ENCODE measurements around the gene CHST11. TPM values are rescaled to one million over a fixed set of nuclear protein-coding genes. Genes with fewer than 3 reads are reported as not detected.
A peak's percentile ranks its signal among the peaks of the same experiment; 100 is the strongest.

CHST11 gene
- total and polyA plus RNA-seq, 10 of the 15 experiments (the other 5 are each of a cell fraction or from before 2014, with no cell fraction given) = 1.9 to 38.1 (median 17.2) TPM

DNA sequence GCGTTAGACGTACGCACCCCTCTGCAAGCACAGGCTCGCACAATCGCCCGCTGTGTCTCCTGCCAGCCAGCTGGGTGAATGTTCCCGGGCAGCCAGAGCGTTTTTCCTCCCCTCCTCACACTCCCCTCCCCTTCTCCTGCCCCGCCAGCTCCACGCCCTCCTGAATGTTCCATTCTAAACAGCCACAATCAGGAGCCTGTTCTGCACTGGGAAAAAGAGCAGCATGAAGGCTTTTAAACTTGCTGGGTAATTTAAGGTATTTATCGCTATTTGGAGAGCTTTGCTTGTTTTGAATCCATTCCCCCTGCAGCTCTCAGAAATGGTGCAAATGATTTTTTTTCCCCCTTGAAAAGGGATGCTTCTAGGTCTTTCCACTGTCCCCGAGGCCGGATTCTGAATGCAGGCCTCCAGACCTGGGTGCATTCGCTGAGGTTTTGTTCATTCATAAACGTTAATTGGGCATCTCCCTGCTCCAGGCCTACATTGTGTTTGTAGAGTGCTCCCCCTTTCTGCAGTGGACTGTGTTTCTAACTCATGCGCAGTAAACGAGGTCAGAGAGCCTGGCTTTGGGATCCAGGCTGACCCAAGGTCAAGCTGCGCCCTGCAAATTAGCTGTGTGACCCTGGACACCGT is 212.5 kb downstream of the CHST11 start:
- in situ Hi-C loops (cut with MboI) (no loop called here), intact Hi-C loops (cut with micrococcal nuclease; ENCODE audit: unreplicated experiment) (no loop called here)
- Histone ChIP-seq H3K79me2 (ENCODE audit: control insufficient read depth, insufficient read depth, low read length) (peaks cover 28% of the 10 kb centered on the region), H2AFZ (ENCODE audit: control insufficient read depth, low read depth, low read length) (no peak overlapping the region), H3K27me3 (replicated peaks in 1 of 2; ENCODE audit: control insufficient read depth in 2 of 2, insufficient read depth in 2 of 2, low read length in 1 of 2) (no peaks in the 10 kb centered on the region), H3K4me3 (no peak overlapping the region), H4K20me1 (ENCODE audit: control insufficient read depth, insufficient read depth) (no peaks in the 10 kb centered on the region), H3K4me2 (ENCODE audit: control insufficient read depth, insufficient read depth) (peak overlapping the region; percentile 98), H3K9me3 (replicated peaks; ENCODE audit: control insufficient read depth, insufficient read depth, low read length) (no peaks in the 10 kb centered on the region), H3K4me1 (ENCODE audit: control insufficient read depth, insufficient read depth, low read length) (peaks cover 46% of the 10 kb centered on the region), H3K9ac (ENCODE audit: control insufficient read depth, insufficient read depth, low read length) (peak overlapping the region; percentile 31; the same call in 1 of the 2 replicates), H3K36me3 (ENCODE audit: control insufficient read depth in 2 of 2, insufficient read depth in 2 of 2, low read length in 1 of 2) (peaks cover 0 to 1% of the 10 kb centered on the region in 2 experiments; a peak in 2 of 4 replicates), H3K27ac (ENCODE audit: control insufficient read depth, insufficient read depth) (peak overlapping the region; percentile 99)
- no peak for ATAC-seq
- POLR2A ChIA-PET = interaction anchor here (0.7 to 0.9 kb wide), 2 partner anchors 33 to 64 kb away, joined by 3 read pairs; no protein-coding TSS in a partner anchor
- no peak for FAIRE-seq
- SMC1A ChIA-PET (ENCODE audit: uncharacterized antibody, unreplicated experiment) = interaction anchor here (0.9 to 6.0 kb wide), 13 partner anchors 9 to 287 kb away, joined by 3 to 49 read pairs (median 5); no protein-coding TSS in a partner anchor
- DNase-seq (ENCODE audit: low read depth, low spot score) = no peak
- RAD21 ChIA-PET (ENCODE audit: unreplicated experiment) = interaction anchor here (0.8 to 6.1 kb wide), 9 partner anchors 26 to 287 kb away, joined by 3 to 42 read pairs (median 5); partner anchors contain the start of gene CHST11
- CTCF ChIA-PET = interaction anchor here (0.7 to 3.4 kb wide), 13 partner anchors 8 to 287 kb away, joined by 3 to 23 read pairs (median 4); no protein-coding TSS in a partner anchor
- TF ChIP-seq RAD21 (IDR thresholded peaks at IDR 0.05; ENCODE audit: insufficient read depth, low read depth, low read length) = peak; percentile 50
- TF ChIP-seq, protein P1, sequence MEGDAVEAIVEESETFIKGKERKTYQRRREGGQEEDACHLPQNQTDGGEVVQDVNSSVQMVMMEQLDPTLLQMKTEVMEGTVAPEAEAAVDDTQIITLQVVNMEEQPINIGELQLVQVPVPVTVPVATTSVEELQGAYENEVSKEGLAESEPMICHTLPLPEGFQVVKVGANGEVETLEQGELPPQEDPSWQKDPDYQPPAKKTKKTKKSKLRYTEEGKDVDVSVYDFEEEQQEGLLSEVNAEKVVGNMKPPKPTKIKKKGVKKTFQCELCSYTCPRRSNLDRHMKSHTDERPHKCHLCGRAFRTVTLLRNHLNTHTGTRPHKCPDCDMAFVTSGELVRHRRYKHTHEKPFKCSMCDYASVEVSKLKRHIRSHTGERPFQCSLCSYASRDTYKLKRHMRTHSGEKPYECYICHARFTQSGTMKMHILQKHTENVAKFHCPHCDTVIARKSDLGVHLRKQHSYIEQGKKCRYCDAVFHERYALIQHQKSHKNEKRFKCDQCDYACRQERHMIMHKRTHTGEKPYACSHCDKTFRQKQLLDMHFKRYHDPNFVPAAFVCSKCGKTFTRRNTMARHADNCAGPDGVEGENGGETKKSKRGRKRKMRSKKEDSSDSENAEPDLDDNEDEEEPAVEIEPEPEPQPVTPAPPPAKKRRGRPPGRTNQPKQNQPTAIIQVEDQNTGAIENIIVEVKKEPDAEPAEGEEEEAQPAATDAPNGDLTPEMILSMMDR (IDR thresholded peaks at IDR 0.05 in 2 of 3, conservative IDR thresholded peaks at IDR 0.05 in 1 of 3; ENCODE audit: control insufficient read depth in 2 of 3, extremely low read depth in 1 of 3, insufficient read depth in 1 of 3, low read depth in 3 of 3, low read length in 3 of 3) = peak; percentile 5 to 44 (median 18); a peak in 3 of 6 replicates
- TF ChIP-seq, protein P2, sequence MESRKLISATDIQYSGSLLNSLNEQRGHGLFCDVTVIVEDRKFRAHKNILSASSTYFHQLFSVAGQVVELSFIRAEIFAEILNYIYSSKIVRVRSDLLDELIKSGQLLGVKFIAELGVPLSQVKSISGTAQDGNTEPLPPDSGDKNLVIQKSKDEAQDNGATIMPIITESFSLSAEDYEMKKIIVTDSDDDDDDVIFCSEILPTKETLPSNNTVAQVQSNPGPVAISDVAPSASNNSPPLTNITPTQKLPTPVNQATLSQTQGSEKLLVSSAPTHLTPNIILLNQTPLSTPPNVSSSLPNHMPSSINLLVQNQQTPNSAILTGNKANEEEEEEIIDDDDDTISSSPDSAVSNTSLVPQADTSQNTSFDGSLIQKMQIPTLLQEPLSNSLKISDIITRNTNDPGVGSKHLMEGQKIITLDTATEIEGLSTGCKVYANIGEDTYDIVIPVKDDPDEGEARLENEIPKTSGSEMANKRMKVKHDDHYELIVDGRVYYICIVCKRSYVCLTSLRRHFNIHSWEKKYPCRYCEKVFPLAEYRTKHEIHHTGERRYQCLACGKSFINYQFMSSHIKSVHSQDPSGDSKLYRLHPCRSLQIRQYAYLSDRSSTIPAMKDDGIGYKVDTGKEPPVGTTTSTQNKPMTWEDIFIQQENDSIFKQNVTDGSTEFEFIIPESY (IDR thresholded peaks at IDR 0.05) = no peak
- WGBS (ENCODE audit: insufficient coverage, insufficient replicate concordance, low lambda C conversion rate, missing lambda C conversion rate) = 92% methylated on average over 19 of the region's 19 CpGs
- BruUV-seq (replicated peaks) = no TSS peak
